HEK293T (cell line): ENCODE data around the gene RFK.

Experiments used
- LEF1 ChIP-seq: fragments of 450-650 bp; IDR thresholded peaks from 2 replicates; pipeline ENCODE4 v1.6.1; 2017; ENCODE audit warnings: mild to moderate bottlenecking, borderline replicate concordance
- TARDBP ChIP-seq: fragments of 450-650 bp; IDR thresholded peaks from 2 replicates; pipeline ENCODE4 v1.6.1; 2016

- TF ChIP-seq LEF1 = no peak
- TF ChIP-seq TARDBP = no peak
These were observed at the start of gene RFK for GRCh38 chr9:76394195-76394959.
